Endothelial cell of umbilical vein (primary cell): ENCODE measurements around the gene CNOT11.

Experiments used
- CTCF ChIP-seq, 2 donors: IDR thresholded peaks; 1 replicate in 1 of 2; 2 replicates in 1 of 2; pipeline ENCODE4 v1.5.1; 2011; ENCODE audit warnings: low read length in 2 of 2, mild to moderate bottlenecking in 2 of 2, moderate library complexity in 2 of 2, control low read depth in 1 of 2, inconsistent platforms in 1 of 2, low read depth in 1 of 2; ENCODE audit not compliant: insufficient read depth in 1 of 2; ENCODE audit errors: extremely low read depth in 1 of 2
- EZH2 ChIP-seq: IDR thresholded peaks from 2 replicates; pipeline ENCODE4 v1.6.1; 2012; ENCODE audit warnings: borderline replicate concordance, low read depth, mild to moderate bottlenecking, moderate library complexity, low read length, inconsistent platforms; ENCODE audit not compliant: severe bottlenecking
- FOS ChIP-seq: IDR thresholded peaks from 2 replicates; pipeline ENCODE4 v1.6.1; 2011; ENCODE audit warnings: mild to moderate bottlenecking, low read length, moderate library complexity, borderline replicate concordance; ENCODE audit not compliant: insufficient read depth
- GATA2 ChIP-seq: IDR thresholded peaks from 2 replicates; pipeline ENCODE4 v1.7.0; 2011; ENCODE audit warnings: low read depth, mild to moderate bottlenecking, moderate library complexity, mixed read lengths, low read length; ENCODE audit not compliant: insufficient read length, insufficient read depth
- JUN ChIP-seq: IDR thresholded peaks from 2 replicates; pipeline ENCODE4 v1.6.1; 2011; ENCODE audit warnings: borderline replicate concordance, low read depth; ENCODE audit not compliant: insufficient read length, insufficient read depth
- MAX ChIP-seq: IDR thresholded peaks from 2 replicates; pipeline ENCODE4 v1.6.1; 2011; ENCODE audit not compliant: insufficient read depth, insufficient read length
- POLR2A ChIP-seq: IDR thresholded peaks from 2 replicates; pipeline ENCODE4 v1.6.1; 2012; ENCODE audit warnings: low read depth, mild to moderate bottlenecking, control low read depth, low read length
- POLR2AphosphoS5 ChIP-seq: IDR thresholded peaks from 2 replicates; pipeline ENCODE4 v1.6.1; 2012; ENCODE audit warnings: low read depth, mild to moderate bottlenecking, control low read depth, low read length, moderate library complexity; ENCODE audit not compliant: insufficient read depth

- TF ChIP-seq POLR2A: no peak
- no peak for TF ChIP-seq FOS
- TF ChIP-seq CTCF (IDR thresholded peaks at IDR 0.05; ENCODE audit: extremely low read depth in 1 of 2, insufficient read depth in 1 of 2, low read depth in 1 of 2, low read length in 2 of 2): no peak
- no peak for TF ChIP-seq MAX
- TF ChIP-seq GATA2: no peak
- TF ChIP-seq JUN: no peak
- TF ChIP-seq EZH2: no peak
- no peak for TF ChIP-seq POLR2AphosphoS5
These were observed 22.1 kb upstream of the CNOT11 start for GRCh38 chr2:101230541-101231001.
